ENCODE measurements around the gene SPPL3.

SPPL3 gene

DNA sequence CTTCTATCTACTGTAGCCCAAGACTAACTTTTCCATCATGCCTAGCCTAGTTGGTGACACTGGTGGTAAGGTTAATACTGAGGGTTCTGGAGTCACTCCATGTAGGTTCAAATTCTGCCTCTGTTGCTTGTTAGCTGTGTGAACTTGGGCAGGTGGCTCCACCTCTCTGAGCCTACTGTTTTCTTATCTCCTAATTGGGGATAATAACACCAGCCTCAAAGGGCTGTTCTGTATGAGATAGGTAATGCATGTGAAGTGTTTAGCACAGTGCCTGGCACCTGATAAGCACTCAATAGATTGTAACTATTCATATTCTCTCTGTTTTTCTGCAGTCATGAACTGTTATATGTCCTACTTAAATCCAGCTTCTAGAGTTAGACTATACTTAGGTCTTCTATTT is 17.5 kb upstream of the SPPL3 start:
- CTCF ChIA-PET, result no interaction called here
- Histone ChIP-seq H3K36me3 (ENCODE audit: control insufficient read depth in 2 of 2, insufficient read depth in 1 of 2, low read length in 2 of 2) (no peaks in the 10 kb centered on the region), H3K27ac (ENCODE audit: extremely low read depth, low read depth, low read length) (no peak overlapping the region), H3K4me1 (ENCODE audit: control insufficient read depth, insufficient read depth, low read length) (no peaks in the 10 kb centered on the region), H3K4me3 (ENCODE audit: low read depth, low read length) (no peak overlapping the region), H3K9me3 (ENCODE audit: control insufficient read depth, insufficient read depth, low read depth, low read length) (no peaks in the 10 kb centered on the region)
- TF ChIP-seq ZNF843 (tag by site-specific recombination; IDR thresholded peaks at IDR 0.05) (no peak), GLI2 (tag by site-specific recombination; IDR thresholded peaks at IDR 0.05; ENCODE audit: borderline replicate concordance, low read depth) (no peak)
- POLR2A ChIA-PET, result no interaction called here

DNA sequence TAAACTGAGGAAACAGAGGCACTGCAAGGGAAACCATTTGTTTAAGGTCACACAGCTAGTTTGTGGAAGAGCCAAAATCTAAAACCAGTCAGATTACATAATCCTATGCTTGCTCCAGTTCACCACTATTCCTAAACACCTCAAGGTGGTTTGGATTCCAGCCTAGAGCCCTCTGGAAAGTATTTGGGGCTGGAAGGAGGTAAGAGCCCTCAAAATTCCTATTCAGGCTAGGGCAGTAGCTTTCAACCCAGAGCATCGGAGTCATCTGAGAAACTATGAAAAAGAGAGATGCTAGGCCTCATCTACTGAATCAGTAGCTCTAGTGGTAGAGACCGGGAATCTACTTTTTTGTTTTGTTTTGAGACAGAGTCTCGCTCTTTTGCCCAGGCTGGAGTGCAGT is 16.0 kb upstream of the SPPL3 start:
- Histone ChIP-seq H3K27ac (ENCODE audit: extremely low read depth, low read depth, low read length) (no peak overlapping the region), H3K36me3 (ENCODE audit: control insufficient read depth in 2 of 2, insufficient read depth in 1 of 2, low read length in 2 of 2) (no peaks in the 10 kb centered on the region), H3K4me1 (ENCODE audit: control insufficient read depth, insufficient read depth, low read length) (no peaks in the 10 kb centered on the region), H3K9me3 (ENCODE audit: control insufficient read depth, insufficient read depth, low read depth, low read length) (no peaks in the 10 kb centered on the region), H3K4me3 (ENCODE audit: low read depth, low read length) (no peak overlapping the region)
- TF ChIP-seq ZNF768 (tag by site-specific recombination; IDR thresholded peaks at IDR 0.05), result no peak
- TF ChIP-seq, protein P1, sequence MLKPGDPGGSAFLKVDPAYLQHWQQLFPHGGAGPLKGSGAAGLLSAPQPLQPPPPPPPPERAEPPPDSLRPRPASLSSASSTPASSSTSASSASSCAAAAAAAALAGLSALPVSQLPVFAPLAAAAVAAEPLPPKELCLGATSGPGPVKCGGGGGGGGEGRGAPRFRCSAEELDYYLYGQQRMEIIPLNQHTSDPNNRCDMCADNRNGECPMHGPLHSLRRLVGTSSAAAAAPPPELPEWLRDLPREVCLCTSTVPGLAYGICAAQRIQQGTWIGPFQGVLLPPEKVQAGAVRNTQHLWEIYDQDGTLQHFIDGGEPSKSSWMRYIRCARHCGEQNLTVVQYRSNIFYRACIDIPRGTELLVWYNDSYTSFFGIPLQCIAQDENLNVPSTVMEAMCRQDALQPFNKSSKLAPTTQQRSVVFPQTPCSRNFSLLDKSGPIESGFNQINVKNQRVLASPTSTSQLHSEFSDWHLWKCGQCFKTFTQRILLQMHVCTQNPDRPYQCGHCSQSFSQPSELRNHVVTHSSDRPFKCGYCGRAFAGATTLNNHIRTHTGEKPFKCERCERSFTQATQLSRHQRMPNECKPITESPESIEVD (tag by site-specific recombination; IDR thresholded peaks at IDR 0.05), result no peak
- TF ChIP-seq, protein P2, sequence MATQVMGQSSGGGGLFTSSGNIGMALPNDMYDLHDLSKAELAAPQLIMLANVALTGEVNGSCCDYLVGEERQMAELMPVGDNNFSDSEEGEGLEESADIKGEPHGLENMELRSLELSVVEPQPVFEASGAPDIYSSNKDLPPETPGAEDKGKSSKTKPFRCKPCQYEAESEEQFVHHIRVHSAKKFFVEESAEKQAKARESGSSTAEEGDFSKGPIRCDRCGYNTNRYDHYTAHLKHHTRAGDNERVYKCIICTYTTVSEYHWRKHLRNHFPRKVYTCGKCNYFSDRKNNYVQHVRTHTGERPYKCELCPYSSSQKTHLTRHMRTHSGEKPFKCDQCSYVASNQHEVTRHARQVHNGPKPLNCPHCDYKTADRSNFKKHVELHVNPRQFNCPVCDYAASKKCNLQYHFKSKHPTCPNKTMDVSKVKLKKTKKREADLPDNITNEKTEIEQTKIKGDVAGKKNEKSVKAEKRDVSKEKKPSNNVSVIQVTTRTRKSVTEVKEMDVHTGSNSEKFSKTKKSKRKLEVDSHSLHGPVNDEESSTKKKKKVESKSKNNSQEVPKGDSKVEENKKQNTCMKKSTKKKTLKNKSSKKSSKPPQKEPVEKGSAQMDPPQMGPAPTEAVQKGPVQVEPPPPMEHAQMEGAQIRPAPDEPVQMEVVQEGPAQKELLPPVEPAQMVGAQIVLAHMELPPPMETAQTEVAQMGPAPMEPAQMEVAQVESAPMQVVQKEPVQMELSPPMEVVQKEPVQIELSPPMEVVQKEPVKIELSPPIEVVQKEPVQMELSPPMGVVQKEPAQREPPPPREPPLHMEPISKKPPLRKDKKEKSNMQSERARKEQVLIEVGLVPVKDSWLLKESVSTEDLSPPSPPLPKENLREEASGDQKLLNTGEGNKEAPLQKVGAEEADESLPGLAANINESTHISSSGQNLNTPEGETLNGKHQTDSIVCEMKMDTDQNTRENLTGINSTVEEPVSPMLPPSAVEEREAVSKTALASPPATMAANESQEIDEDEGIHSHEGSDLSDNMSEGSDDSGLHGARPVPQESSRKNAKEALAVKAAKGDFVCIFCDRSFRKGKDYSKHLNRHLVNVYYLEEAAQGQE (tag by site-specific recombination; IDR thresholded peaks at IDR 0.05), result no peak
- no peak for TF ChIP-seq ZSCAN23 (tag by site-specific recombination; IDR thresholded peaks at IDR 0.05)
- TF ChIP-seq ZNF514 (tag by site-specific recombination; IDR thresholded peaks at IDR 0.05), result no peak
- ChIA-PET CTCF (interaction anchor here (0.6 to 1.5 kb wide), 2 partner anchors 52 to 339 kb away, joined by 3 read pairs; partner anchors contain the start of gene POP5), POLR2A (interaction anchor here (0.6 kb wide), 1 partner anchor 39 kb away, joined by 3 read pairs; no protein-coding TSS in a partner anchor)

DNA sequence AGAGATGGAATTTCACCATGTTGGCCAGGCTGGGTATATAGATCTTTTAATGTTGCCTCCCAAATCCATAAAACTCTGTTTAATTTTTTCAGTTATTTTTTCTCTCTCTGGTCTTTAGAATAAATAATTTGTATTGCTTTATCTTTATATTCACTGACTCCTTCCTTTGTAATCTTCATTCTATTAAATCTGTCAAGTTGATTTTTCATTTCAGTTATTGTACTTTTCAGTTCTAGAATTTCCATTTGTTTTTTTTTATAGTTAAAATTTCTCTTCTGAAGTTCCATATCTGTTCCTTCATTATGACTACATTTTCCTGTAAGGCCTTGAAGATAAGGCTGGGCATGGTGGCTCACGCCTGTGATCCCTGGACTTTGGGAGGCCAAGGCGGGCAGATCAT is 13.6 kb upstream of the SPPL3 start:
- Histone ChIP-seq H3K36me3 (ENCODE audit: control insufficient read depth in 2 of 2, insufficient read depth in 1 of 2, low read length in 2 of 2) (no peaks in the 10 kb centered on the region), H3K4me1 (ENCODE audit: control insufficient read depth, insufficient read depth, low read length) (no peaks in the 10 kb centered on the region), H3K27ac (ENCODE audit: extremely low read depth, low read depth, low read length) (no peak overlapping the region), H3K4me3 (ENCODE audit: low read depth, low read length) (no peak overlapping the region), H3K9me3 (ENCODE audit: control insufficient read depth, insufficient read depth, low read depth, low read length) (no peaks in the 10 kb centered on the region)
- ChIA-PET CTCF (no interaction called here), POLR2A (no interaction called here)
- TF ChIP-seq SETDB1 (IDR thresholded peaks at IDR 0.05; ENCODE audit: insufficient read length, low read length) (peak; percentile 16), ZNF223 (tag by site-specific recombination; IDR thresholded peaks at IDR 0.05) (no peak)

DNA sequence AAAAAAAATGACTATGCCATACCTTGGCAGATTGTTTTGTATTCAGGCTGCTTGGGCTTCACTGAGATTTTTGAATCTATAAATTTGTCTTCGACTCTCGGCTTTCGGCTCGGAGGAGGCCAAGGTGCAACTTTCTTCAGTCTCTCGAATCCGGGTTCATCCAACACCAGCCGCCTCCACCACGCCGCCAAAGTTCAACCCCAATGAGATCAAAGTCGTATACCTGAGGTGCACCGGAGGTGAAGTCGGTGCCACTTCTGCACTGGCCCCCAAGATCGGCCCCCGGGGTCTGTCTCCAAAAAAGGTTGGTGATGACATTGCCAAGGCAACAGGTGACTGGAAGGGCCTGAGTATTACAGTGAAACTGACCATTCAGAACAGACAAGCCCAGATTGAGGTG is 12.4 kb upstream of the SPPL3 start:
- TF ChIP-seq ZNF776 (tag by site-specific recombination; IDR thresholded peaks at IDR 0.05; ENCODE audit: borderline replicate concordance) (no peak), ZNF366 (tag by site-specific recombination; conservative IDR thresholded peaks at IDR 0.05) (no peak), ZNF423 (tag by site-specific recombination; IDR thresholded peaks at IDR 0.05) (no peak), ZBTB20 (tag by site-specific recombination; IDR thresholded peaks at IDR 0.05) (no peak), ZNF426 (tag by site-specific recombination; IDR thresholded peaks at IDR 0.05) (no peak), ZBTB1 (tag by site-specific recombination; IDR thresholded peaks at IDR 0.05) (no peak)
- no peaks in the 10 kb centered on the region for H3K9me3 ChIP-seq (ENCODE audit: control insufficient read depth, insufficient read depth, low read depth, low read length)
- H3K4me1 ChIP-seq (ENCODE audit: control insufficient read depth, insufficient read depth, low read length), result no peaks in the 10 kb centered on the region
- ChIA-PET CTCF (no interaction called here), POLR2A (interaction anchor here (0.6 kb wide), 1 partner anchor 366 kb away, joined by 3 read pairs; no protein-coding TSS in a partner anchor)
- no peak overlapping the region for H3K27ac ChIP-seq (ENCODE audit: extremely low read depth, low read depth, low read length)
- no peak overlapping the region for H3K4me3 ChIP-seq (ENCODE audit: low read depth, low read length)
- no peaks in the 10 kb centered on the region for H3K36me3 ChIP-seq (ENCODE audit: control insufficient read depth in 2 of 2, insufficient read depth in 1 of 2, low read length in 2 of 2)

All from HEK293 (cell line).